NAMALWA (cell line): ENCODE data around the gene ATP11A.
"Not testable (repeated sequence)": the region's sequence is repeated elsewhere in the genome, so short reads cannot be mapped to it uniquely, and the experiment has no call there.

ENCODE experiments used
- DNase-seq: peaks from one replicate; pipeline ENCODE4 v3.0.0-alpha.2; 2015; ENCODE audit warnings: low spot score

The ATP11A gene

DNA sequence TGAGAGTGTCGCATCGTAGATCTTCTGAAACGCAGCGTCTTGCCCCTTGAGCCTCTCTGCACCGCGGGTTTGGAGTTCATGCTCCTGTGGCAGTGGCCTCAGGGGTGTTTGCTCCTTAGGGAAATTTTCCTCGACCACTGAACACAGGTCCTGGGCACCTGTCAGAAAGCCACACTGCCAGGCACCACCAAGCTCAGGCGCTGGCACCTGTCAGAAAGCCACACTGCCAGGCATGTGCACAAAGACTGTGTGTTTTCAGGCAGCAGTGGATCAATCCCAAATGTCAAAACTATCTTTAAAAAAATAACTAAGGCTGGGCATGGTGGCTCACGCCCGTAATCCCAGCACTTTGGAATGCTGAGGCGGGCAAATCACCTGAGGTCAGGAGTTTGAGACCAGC lies 87.1 kb downstream of the ATP11A start:
- DNase-seq, result no peak

DNA sequence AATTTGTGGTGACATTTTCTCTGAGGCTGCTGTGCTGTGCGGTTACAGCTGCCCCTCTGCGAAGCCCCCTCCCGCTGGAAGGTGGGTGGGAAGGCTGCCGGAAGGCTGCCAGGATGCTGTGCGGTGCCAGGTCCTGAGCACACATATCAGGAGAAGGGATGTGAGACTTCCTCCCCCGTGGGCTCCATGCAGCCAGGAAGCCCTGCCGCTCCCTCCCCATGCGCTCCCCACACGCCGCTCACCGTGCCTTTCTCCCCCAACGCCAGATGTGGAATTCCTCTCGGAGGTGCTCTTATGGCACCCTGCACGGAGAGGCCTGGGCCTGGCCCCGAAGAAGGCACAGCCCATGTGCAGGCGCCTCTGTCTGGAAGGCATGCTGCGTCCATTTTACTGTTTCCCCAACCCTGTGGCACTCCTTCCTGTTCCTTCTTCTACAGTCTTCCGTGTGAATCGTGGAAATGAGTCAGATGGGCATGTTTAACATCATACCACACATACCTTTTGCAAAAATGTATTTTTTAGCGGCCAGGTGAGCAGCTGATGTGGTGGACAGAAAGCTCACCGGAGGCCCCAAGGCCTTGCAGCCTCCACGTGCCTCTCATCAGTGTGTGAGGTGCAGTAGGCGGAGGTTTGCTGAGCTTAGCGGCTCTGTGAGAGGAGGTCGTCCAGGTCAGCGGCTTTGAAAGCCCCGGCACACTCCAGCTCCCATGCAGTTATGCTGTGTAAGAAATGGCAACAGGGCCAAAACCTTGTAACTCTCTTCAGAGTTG lies 88.0 kb downstream of the ATP11A start:
- no peak for DNase-seq

DNA sequence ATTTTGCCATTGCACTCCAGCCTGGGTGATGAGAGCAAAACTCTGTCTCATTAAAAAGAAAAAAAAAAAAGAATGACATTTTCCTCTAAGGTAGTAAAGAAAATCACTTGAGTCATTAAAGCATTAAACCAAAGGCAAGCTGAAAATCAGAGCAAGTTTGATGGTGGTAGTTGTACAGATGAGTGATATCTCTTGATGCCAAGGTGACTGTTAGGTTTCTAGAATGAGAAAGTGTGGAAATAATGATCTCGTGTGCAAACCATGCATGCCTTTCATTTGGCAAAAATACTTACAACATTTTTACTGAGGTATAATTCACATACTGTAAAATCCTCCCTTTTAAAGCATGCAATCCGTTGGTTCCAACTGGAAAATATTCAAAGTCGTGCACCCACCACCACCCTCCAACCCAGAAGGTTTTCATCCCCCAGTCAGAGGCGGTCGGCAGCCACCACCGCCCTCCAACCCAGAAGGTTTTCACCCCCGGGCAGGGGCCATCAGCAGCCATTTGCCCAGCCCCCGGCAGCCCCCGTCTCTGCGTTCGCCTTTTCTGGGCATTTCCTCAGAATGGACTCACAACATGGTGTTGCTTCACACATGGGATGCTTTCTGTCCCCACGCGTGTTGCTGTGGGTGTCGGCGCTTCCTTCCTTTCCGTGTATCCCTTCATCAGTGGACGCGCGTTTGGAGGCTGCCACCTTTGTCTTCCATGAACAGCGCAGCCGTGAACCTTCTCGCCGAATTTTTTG lies 90.2 kb downstream of the ATP11A start:
- no peak for DNase-seq

DNA sequence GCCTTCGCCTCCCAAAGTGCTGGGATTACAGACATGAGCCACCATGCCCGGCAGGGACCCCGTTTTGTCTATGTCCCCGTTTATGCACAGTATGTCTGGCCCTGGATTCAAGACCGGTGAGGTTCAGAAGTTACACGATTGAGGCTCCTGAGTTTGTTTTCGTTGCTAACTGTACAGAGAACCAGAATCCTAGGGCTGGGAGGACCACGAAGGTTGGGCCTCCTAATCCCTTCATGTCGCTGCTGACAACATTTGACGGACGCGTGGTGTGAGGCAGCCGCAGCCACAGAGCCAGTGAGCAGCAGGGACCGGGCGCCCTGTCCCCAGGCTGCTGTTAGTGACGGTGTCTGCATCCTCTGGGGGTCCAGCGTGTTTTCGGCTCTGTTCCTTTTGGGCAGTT lies 91.4 kb downstream of the ATP11A start:
- no peak for DNase-seq

DNA sequence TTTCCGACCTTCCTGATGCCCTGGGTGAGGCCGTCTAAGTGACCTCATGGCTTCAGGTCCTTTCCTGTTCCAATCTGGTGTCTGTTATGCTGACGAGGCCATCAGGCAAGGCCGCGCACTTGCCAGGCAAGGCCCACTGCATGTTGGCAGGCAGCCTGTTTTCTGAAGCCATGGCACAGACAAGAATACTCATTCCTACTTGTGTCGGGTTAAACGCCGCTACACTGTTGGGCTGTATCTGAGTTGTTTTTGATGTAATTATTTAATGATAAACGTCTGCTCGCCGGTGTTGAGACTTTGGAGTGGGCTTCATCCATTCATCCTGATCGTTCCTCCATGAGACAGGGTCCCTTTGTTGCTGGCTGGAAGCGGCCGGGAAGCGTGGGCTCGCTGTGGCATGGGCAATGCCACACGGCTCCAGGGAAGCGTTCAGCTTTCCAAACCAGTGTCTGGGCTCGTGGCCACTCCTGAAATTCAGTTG lies 92.1 kb downstream of the ATP11A start:
- no peak for DNase-seq

DNA sequence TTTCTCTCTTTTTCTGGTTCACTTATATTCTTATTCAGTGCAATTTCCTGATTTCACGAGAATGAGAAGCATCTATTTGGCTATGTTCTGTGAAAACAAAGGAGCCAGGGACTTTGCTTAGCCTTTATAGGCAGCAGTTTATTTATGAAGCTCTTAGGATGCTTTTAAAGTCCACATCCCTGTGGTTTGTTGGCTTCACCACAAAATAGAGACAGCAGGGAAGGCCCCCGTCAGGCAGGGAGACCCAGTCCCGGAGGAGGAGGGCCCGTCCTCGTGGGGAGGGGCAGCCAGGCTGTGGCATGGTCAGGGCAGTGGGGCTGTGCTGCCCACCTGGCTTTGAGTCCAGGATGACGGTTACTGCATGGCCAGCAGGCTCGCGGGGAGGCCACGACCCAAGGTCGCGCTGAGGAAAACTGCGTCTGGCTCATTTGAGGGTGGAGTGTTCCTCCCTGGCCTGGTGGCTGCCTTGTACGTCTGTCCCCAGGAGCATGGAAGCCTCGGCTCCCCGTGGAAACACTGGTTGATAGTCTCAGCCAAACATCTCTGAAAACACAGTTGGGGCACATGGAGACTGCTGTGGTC lies 92.7 kb downstream of the ATP11A start:
- no peak for DNase-seq

DNA sequence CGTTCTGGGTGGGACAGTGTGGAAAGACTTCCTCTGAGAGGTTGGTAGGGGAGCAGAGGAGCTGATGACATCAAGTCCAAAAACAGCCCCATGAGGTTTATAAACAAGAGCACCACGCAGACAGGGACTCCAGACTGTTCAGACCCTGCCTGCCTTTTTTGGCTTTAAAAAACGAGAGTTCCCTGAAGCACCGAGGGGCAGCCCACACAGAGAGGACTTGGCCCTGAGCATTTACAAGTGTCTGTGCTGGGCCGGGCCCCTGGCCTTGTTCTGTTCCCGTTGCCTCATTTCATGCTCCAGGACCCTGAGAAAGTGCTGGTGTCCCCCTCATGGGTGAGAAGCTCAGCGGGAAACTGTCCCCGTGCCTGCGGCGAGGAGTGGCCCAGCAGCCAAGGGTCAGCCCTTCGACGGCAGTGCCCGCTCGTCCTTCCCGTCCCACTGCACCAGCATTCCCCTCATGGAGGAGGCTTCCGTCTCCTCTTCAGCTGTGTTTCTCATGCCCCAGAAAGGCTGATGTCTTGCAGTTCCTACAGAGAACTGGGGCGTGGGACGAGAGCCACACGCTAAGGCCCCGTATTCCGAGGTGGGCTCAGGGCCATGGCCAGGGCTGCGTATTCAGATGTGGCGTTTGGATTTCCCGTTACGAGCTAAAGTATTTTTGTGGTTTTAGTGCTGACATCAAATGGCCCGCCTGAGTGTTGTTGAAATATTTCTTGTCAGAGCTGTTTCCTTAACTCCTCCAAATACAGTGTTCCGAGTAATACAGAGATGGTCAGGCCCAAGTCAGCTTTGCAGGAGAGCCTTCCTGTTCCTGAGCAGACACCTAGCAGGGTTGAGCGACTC lies 93.5 kb downstream of the ATP11A start:
- no peak for DNase-seq

DNA sequence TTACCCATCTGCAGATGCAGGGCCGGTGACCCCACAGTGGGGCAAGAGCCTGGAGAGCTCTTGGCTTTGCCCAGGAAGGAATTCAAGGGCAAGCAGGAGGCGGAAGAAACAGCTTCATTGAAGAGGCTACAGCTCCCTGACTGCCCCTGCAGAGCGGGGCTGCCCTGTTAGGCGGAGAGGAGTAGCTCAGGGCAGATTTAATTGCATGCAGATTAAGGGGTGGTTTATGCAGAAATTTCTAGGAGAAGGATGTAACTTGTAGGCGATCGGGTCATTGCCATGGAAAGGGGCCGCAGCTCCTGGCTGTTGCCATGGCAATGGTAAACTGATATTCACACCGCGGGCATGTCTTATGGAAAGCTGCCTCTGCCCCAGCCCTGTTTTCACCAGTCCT lies 94.1 kb downstream of the ATP11A start:
- DNase-seq, result no peak

DNA sequence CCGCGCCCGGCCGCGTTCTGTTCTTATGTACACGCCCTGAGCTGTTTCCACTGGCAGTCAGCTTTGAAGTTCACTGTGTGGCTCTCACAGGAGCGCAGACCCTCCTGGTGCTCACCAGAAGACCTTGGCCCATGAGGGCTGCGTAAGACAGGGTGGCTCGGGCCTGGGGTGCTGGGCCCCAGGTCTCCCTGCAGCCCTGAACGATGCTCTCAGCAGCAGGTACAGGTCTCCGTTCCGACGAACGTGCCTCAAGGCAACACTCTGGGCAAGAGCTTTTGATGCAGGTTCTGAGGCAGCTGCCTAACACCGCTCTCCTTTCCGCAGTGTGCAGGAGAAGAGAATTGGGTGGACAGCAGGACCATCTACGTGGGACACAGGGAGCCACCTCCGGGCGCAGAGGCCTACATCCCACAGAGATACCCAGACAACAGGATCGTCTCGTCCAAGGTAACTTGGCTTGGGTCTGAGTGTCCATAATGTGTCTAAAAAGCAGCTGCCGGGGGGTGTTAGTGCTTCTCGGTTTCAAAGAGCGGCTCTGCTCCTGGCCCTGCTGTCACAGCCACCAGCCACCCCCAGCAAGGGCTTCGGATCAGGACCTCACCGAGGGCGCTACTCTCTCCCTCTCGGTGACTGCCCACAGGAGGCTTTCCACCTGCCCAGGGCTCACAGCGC lies 95.1 kb downstream of the ATP11A start:
- DNase-seq, result no peak

DNA sequence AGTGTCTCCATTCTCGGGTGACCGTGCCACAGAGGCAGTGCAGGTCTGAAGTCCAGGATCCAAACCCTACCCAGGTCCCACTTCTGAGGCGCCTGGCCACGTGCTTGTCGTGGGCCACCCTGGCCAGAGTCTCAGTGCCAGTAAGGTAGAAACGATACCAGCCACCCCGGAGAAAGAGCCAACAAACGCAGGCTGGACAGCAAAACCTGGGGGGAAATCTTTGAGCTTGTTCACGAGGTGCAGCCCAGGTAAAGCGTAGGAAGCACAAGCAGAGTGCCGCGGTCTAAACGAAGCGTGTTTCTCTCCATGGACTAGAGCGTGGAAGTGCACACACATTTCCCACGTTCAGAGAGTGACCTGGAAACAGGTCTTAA lies 95.6 kb downstream of the ATP11A start:
- DNase-seq, result no peak

DNA sequence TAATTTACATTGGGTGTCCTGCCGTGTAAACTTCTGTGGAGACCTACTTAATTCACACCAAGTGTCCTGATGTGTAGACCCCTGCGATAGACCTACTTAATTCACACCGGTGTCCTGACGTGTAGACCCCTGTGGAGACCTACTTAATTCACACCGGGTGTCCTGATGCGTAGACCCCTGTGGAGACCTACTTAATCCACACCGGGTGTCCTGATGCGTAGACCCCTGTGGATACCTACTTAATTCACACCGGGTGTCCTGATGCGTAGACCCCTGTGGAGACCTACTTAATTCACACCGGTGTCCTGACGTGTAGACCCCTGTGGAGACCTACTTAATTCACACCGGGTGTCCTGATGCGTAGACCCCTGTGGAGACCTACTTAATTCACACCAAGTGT lies 97.0 kb downstream of the ATP11A start:
- not testable (repeated sequence) for DNase-seq

DNA sequence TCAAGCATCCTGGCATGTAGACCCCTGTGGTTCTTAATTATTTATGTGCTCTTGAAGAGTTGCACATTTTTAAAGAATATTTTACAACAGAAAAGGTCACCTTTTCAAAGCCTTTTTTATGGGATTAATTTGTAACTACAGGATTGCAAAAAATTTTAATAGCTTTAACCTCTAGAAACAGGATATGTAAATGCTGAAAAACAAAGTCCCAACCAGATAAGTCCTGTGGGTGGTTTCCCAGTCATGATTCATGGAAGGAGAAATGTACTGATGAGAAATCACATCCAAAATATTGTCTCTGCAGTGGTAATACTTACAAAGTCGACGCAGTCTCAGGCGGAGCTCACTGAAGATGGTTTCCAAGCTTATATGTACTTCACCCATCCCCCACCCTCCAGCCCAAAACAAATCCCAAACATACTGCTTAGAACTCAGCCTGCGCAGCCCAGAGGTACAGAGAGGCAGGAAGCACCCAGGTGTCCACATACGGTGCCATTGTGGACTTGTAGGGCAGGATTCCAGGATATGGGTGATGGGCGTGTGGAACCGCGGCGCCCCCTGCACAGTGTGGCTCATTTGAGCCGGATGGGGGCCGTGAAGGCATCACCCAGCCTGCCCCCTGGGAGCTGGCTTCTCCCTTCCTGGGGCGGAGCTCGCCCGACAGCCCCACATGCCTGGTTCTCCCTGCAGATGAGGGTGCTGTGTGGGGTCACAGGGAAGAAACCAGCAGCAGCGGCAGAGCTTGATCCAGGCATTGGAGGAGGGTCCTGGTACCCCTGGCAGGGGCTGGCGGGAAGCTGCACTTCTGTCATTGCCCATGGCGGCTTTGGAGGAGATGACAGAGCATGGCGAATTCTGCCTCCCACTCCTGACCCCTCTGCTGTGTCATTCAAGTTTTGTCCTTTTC lies 101.2 kb downstream of the ATP11A start:
- DNase-seq, result no peak

DNA sequence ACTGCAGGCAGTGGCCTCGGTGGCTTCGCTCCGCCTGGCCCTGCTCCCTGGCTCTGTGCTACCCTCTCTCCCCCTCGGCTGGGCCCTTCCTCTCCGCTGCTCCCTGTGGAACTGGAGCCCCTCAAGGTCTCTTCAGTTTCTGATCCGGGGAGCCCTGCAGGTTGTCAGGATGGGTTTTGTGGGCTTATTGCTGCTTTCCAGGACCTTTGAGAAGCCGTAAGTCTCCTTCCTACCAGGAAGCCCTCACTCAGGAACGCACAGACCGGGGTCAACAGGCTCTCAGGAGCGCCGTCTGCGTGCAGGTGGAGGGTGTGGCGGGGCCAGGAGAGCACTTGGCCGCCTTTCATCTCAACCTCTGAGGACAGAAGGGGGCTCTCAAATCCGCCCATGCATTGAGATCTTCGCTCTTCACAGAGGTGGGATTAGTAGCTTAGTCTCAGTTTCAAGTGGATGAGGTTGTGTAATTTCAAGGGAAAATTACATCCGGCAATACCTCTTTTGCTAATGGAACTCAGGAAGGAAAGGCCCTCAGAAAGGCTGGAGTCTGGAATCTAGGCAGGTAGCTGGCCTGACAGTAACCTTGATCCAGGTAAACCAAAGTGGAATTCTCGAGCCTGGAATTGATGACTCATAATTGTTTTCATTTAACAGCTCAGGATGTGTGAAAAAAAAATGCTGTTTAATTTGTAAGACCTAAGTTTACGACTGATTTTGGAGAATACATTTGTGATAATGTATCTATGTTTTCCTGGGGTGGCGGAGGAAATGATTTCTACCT lies 102.0 kb downstream of the ATP11A start:
- DNase-seq, result no peak

DNA sequence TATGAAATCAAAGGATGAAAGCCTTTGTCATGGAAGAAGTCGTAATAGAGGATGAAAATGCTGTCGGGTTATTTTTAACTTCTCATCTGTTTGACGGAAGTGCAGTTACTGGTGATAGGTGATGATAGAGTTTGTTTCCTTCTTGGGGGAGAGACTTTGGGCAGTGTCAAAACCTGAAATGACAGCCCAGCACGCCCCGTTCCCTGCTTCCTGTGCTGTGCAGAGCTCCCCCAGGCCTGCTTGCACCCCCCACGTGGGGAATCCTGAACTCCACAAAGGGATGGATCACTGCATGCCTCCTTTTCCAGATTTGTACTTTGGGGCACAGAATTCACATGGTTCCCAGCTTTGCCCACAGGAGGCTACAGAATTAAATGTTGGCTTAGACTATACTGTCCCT lies 102.7 kb downstream of the ATP11A start:
- DNase-seq, result no peak

DNA sequence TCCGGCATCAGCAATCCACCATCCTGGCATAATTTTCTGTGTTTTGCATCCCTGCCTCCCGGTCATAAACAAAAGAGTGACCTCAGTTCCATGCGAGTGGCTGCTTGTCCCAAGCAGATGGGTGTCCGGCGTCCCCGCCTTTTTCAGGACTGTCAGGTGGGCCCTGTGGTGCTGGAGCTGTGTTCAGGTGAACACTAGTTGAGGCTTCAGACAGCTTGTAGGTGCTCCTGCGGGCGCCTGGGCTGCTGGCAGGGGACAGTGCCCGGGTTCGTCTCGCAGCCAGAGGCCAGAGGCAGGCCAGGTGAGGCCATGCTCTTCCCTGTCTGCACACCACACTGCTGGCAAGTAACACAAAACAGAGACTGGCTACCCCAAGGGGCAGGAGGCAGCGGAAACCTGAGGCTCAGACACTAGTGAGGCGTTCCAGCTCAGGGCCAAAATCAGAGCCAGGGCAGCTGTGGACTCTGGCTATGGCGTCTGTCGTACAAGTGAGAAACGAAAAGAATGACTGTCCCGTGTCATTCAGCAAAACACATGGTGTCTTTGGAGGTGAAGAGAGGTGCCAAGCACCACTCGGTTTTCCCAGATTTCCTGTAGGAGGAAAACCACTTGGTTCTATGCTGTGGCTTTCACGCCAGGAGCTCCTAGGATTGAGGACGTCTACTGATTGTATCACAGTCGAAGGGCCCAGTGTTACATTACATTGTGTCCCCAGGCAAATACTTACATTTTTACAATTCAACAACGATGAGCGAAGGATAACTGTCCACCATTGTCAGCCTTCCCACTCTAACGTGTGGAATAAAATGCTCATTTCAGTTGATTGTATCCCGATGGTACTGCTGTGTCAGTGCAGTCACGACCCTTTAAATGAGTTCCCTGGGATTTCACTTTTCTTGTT lies 104.0 kb downstream of the ATP11A start:
- no peak for DNase-seq

DNA sequence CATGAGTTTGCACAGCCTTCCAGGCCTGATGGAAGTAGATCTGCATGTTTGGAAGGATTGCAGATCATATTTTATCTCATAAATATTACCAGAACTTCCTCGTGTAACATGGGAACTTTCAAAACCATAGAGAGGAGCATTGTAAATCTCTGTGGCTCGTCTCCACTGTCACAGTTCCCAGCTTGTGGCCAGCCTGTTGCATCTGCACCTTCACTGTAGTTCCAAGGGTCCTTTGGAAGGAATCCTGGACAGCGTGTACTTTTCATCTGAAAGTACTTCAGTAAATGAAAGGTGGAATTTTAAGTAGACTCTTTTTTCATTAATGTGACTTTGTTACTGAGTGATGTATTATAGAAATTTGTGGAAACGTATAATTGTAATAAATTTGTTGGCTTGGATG lies 105.4 kb downstream of the ATP11A start:
- DNase-seq, result no peak

DNA sequence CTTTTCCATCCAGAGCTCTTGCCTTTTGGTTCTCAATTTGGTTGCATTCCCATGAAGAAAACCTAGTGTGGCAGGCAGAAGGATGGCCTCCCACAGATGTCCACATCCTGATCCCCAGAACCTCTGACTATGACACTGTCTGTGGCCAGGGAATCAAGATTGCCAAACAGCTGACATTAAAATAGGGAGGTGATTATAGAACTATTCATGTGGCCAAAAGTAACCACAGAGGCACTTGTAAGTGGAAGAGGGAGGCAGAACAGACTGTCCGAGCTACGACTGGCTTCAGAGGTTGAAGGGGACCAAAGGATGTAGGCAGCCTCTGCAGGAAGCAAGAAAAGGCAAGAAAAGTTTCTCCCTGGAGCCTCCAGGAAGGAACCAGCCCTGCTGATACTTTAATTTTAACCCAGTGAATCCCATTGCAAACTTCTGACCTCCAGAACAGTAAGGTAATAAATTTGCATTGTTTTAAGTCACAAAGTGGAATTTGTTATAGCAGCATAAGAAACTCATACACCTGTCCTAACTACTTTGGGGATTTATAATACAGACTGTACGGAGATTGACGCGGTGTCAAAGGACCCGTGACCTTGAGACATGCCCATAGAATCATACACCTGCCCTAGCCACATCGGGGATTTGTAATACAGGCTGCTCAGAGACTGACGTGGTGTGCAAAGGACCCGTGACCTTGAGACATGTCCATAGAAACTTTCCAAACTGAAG lies 106.5 kb downstream of the ATP11A start:
- DNase-seq, result no peak

DNA sequence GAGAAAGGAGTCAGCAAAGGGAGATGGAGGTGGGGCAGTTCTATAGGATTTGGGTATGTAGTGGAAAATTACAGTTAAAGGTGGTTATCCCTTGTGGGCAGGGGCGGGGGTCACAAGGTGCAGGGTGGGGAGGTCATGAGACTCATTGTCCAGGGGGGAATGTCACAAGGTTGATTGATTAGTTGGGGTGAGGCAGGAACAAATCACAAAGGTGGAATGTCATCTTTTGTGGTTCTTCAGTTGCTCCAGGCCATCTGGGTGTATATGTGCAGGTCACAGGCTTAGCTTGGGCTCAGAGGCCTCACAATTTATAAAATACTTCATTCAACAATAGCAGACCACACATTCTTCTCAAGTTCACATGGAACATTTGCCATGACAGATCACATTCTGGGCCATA lies 109.6 kb downstream of the ATP11A start:
- no peak for DNase-seq
